Measurements from ENCODE around the gene PDE4D. TPM values are rescaled to one million over a fixed set of nuclear protein-coding genes. Genes with fewer than 3 reads are reported as not detected.

Gene PDE4D
- total and polyA plus RNA-seq, 2 donors (not counting 1 experiment from before 2014, with no cell fraction given): 14.9 to 171 TPM

GRCh38 chr5:59558501-59558900 is 335.0 kb downstream of the PDE4D start:
- POLR2A ChIA-PET: no interaction called here
- Histone ChIP-seq H3K4me2 (replicated peaks; ENCODE audit: low read depth, low read length, poor library complexity, severe bottlenecking) (no peak overlapping the region), H2AFZ (ENCODE audit: insufficient read depth, low read depth, low read length, poor library complexity, severe bottlenecking) (no peak overlapping the region), H3K9me3 (ENCODE audit: control extremely low read depth in 1 of 3, control insufficient read depth in 2 of 3, insufficient read depth in 1 of 3, low read length in 2 of 3) (no peaks in the 10 kb centered on the region), H3K79me2 (ENCODE audit: control insufficient read depth, insufficient read depth, low read length) (no peaks in the 10 kb centered on the region), H4K20me1 (ENCODE audit: control insufficient read depth, insufficient read depth, low read length, poor library complexity, severe bottlenecking) (no peaks in the 10 kb centered on the region), H3K4me3 (ENCODE audit: control extremely low read depth in 1 of 5, extremely low read depth in 1 of 5, insufficient read depth in 1 of 5, low read depth in 2 of 5, low read length in 4 of 5) (no peak overlapping the region), H3K9ac (ENCODE audit: low read length) (no peak overlapping the region), H3K4me1 (ENCODE audit: control insufficient read depth in 2 of 2, insufficient read depth in 2 of 2, low read length in 2 of 2) (peaks cover 19 to 21% of the 10 kb centered on the region in 2 donors), H3K27me3 (replicated peaks in 1 of 4; ENCODE audit: control extremely low read depth in 1 of 4, control insufficient read depth in 3 of 4, insufficient read depth in 4 of 4, low read length in 3 of 4) (no peaks in the 10 kb centered on the region), H3K27ac (ENCODE audit: low read length in 2 of 2) (no peak overlapping the region), H3K36me3 (replicated peaks in 1 of 2; ENCODE audit: control extremely low read depth in 1 of 2, control insufficient read depth in 1 of 2, extremely low read depth in 1 of 2, insufficient read depth in 2 of 2, low read length in 1 of 2) (no peaks in the 10 kb centered on the region)
- no CpG with 5 or more reads among the region's 1 CpG for WGBS (ENCODE audit: insufficient coverage)
- Mint-ChIP-seq H3K9me3 (ENCODE audit: insufficient read depth) (peaks cover 2% of the 10 kb centered on the region), H3K27me3 (no peaks in the 10 kb centered on the region), H3K4me3 (no peak overlapping the region), H3K27ac (no peak overlapping the region), H3K4me1 (peaks cover 33% of the 10 kb centered on the region)
- CTCF ChIA-PET: interaction anchor here (1.2 to 1.4 kb wide), 3 partner anchors 13 to 102 kb away, joined by 3 to 4 read pairs (median 3); no protein-coding TSS in a partner anchor
- TF ChIP-seq EZH2 (IDR thresholded peaks at IDR 0.05; ENCODE audit: borderline replicate concordance, insufficient read depth, low read depth, low read length, poor library complexity, severe bottlenecking): no peak
- no peak for TF ChIP-seq CTCF (IDR thresholded peaks at IDR 0.05)
- intact Hi-C loops (cut with micrococcal nuclease): no loop called here
- no peak for ATAC-seq (ENCODE audit: low read depth)
- DNase-seq: no peak

DNA sequence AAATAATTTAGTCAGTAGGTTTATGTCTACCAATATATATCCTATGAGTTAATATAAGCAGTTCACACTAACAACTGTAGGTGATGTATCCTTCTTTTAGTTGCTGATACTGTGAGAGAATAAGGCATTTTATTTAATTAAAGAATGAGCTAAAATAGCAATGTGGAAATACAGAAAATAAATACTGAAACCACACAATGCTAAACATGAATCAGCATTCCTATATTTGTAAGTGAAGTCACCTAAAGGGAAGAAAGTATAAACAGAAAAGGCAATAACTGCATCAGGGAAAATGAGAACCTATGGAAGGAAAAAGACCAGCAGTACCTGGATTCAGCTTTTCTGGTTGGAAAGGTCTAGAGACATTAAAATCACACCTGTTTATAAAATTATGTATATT is 336.0 kb downstream of the PDE4D start:
- TF ChIP-seq EZH2 (IDR thresholded peaks at IDR 0.05; ENCODE audit: borderline replicate concordance, insufficient read depth, low read depth, low read length, poor library complexity, severe bottlenecking) (no peak), CTCF (IDR thresholded peaks at IDR 0.05) (no peak)

More for the DNA sequence above, 336.0 kb downstream of the PDE4D start:
- Mint-ChIP-seq H3K4me1 (peaks cover 23% of the 10 kb centered on the region), H3K4me3 (no peak overlapping the region), H3K27ac (no peak overlapping the region), H3K9me3 (ENCODE audit: insufficient read depth) (peaks cover 2% of the 10 kb centered on the region), H3K27me3 (no peaks in the 10 kb centered on the region)
- ChIA-PET CTCF (interaction anchor here (0.8 kb wide), 1 partner anchor 34 kb away, joined by 3 read pairs; no protein-coding TSS in a partner anchor), POLR2A (no interaction called here)
- DNase-seq (no peak), ATAC-seq (ENCODE audit: low read depth) (no peak)
- H2AFZ ChIP-seq (ENCODE audit: insufficient read depth, low read depth, low read length, poor library complexity, severe bottlenecking): no peak overlapping the region
- H3K4me1 ChIP-seq (ENCODE audit: control insufficient read depth in 2 of 2, insufficient read depth in 2 of 2, low read length in 2 of 2): peaks cover 12 to 13% of the 10 kb centered on the region in 2 donors
- H3K27ac ChIP-seq (ENCODE audit: low read length in 2 of 2): no peak overlapping the region
- H3K9ac ChIP-seq (ENCODE audit: low read length): no peak overlapping the region
- H3K4me2 ChIP-seq (replicated peaks; ENCODE audit: low read depth, low read length, poor library complexity, severe bottlenecking): no peak overlapping the region
- no peaks in the 10 kb centered on the region for H3K9me3 ChIP-seq (ENCODE audit: control extremely low read depth in 1 of 3, control insufficient read depth in 2 of 3, insufficient read depth in 1 of 3, low read length in 2 of 3)
- no peaks in the 10 kb centered on the region for H3K36me3 ChIP-seq (replicated peaks in 1 of 2; ENCODE audit: control extremely low read depth in 1 of 2, control insufficient read depth in 1 of 2, extremely low read depth in 1 of 2, insufficient read depth in 2 of 2, low read length in 1 of 2)
- intact Hi-C loops (cut with micrococcal nuclease): no loop called here
- no peaks in the 10 kb centered on the region for H4K20me1 ChIP-seq (ENCODE audit: control insufficient read depth, insufficient read depth, low read length, poor library complexity, severe bottlenecking)
- H3K4me3 ChIP-seq (ENCODE audit: control extremely low read depth in 1 of 5, extremely low read depth in 1 of 5, insufficient read depth in 1 of 5, low read depth in 2 of 5, low read length in 4 of 5): no peak overlapping the region
- H3K79me2 ChIP-seq (ENCODE audit: control insufficient read depth, insufficient read depth, low read length): no peaks in the 10 kb centered on the region
- H3K27me3 ChIP-seq (replicated peaks in 1 of 4; ENCODE audit: control extremely low read depth in 1 of 4, control insufficient read depth in 3 of 4, insufficient read depth in 4 of 4, low read length in 3 of 4): no peaks in the 10 kb centered on the region
